GM12875 (cell line): Measurements from ENCODE around the gene KCNIP1.

Experiments used
- H3K4me3 ChIP-seq: one replicate; pipeline ENCODE4 v1.5.1; 2011; ENCODE audit warnings: low read depth, low read length, control low read depth
- TF ChIP-seq, protein P1 (sequence below): IDR thresholded peaks from 2 replicates; pipeline ENCODE4 v1.5.1; 2011; ENCODE audit warnings: low read depth, mild to moderate bottlenecking, control low read depth, inconsistent platforms, low read length, moderate library complexity, borderline replicate concordance; ENCODE audit not compliant: insufficient read depth

KCNIP1 gene

DNA sequence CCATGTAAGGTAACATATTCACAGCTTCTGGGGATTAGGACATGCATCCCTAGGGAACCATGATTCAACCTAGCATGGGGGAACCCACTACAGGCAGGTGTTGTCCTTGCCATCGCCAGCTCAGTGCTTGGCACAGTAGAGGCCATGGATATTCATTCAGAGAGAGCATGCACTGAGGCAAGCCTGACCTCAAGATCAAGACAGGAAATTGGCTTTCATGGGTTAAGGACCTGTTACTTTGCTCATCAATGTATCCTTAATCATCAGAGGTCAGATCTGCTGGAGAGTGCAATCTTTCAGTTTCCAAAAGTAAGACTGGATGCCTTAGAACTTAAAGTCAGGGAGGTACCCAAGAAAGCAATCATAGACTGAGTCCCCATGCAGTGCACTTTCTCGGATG is 84.0 kb downstream of the KCNIP1 start:
- H3K4me3 ChIP-seq, result no peak overlapping the region
- TF ChIP-seq, protein P1, sequence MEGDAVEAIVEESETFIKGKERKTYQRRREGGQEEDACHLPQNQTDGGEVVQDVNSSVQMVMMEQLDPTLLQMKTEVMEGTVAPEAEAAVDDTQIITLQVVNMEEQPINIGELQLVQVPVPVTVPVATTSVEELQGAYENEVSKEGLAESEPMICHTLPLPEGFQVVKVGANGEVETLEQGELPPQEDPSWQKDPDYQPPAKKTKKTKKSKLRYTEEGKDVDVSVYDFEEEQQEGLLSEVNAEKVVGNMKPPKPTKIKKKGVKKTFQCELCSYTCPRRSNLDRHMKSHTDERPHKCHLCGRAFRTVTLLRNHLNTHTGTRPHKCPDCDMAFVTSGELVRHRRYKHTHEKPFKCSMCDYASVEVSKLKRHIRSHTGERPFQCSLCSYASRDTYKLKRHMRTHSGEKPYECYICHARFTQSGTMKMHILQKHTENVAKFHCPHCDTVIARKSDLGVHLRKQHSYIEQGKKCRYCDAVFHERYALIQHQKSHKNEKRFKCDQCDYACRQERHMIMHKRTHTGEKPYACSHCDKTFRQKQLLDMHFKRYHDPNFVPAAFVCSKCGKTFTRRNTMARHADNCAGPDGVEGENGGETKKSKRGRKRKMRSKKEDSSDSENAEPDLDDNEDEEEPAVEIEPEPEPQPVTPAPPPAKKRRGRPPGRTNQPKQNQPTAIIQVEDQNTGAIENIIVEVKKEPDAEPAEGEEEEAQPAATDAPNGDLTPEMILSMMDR, result no peak

DNA sequence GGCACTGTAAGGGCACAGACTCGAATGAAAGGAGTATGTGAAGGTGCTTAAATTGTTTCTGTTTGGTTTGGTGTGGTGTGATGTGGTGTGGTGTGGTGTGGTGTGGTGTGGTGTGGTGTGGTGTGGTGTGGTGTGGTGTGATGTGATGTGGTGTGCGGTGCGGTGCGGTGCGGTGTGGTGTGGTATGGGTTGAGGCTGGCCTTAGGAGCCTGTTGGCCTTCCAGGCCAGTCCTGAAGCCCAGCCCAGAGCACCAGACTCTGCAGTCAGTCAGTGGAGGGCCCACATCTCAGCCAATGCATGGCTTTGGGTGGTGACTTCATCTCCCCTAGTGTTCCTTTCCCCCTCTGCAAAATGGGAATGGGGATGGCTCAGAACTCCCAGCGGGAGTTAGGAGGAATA is 85.8 kb downstream of the KCNIP1 start:
- TF ChIP-seq, protein P1, result no peak
- no peak overlapping the region for H3K4me3 ChIP-seq

DNA sequence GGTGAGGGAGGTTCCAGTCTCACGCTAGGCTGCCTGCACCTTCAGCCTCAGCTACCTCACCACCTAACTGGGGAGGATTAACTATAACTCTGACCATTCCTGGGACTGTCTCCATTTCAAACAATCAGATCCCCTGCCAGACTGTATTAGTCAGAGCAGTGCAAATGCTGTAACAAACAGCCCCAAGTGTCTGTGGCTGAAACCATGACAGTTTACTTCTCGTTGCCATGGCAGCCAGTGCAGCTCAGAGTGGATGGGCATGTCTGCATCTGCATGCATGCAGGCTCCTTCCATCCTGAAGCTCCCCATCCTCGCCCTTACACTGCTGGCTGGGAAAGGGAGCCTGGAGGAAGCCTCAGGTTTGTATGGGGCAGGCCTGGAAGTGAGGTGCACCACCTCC is 86.7 kb downstream of the KCNIP1 start:
- H3K4me3 ChIP-seq, result no peak overlapping the region
- TF ChIP-seq, protein P1, result no peak

DNA sequence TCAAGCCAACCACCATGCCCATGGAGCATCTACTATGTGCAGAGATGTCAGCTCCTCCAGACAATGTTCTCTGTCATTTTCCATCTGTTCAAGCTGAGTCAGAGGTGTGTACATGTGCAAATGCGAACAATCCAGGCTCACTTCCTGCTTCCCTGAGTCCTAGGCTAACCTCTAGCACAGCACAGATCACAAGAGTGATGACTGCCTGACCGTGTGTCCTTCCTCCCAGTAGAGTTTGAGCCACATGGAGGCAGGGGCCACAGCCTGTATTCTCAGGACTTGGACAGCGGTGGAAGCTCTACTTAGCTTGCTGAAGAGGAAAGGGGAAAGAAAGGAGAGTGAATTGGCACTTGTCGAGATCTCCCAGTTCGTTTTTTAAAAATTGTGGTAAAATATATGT is 87.2 kb downstream of the KCNIP1 start:
- TF ChIP-seq, protein P1, result no peak
- no peak overlapping the region for H3K4me3 ChIP-seq

DNA sequence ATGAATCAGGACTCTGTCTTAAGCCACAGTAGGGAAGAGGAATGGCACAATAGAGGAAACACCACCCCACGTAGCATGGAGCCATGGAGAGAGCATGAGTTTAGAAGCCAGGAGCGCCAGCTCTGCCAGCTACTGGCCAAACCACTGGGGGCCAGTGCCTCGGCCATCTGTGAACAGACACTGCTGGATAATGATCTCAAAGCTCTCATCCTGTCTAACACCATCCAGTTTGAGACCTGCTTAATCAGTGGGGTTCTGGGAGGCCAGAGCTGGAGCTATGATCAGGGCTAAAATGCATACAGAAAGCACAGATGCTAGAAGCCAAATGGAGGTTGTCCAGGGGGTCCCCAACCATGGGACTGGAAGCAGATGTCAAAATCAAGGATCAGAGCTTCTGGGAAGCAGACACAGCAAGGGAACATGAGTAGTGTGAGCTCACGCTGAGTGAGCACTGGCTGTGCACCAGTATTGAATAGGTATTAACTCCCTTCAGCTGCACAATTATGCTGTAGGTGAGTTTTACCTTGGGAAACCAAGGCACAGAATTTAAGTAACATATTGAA is 92.7 kb downstream of the KCNIP1 start:
- no peak overlapping the region for H3K4me3 ChIP-seq
- TF ChIP-seq, protein P1, result no peak

DNA sequence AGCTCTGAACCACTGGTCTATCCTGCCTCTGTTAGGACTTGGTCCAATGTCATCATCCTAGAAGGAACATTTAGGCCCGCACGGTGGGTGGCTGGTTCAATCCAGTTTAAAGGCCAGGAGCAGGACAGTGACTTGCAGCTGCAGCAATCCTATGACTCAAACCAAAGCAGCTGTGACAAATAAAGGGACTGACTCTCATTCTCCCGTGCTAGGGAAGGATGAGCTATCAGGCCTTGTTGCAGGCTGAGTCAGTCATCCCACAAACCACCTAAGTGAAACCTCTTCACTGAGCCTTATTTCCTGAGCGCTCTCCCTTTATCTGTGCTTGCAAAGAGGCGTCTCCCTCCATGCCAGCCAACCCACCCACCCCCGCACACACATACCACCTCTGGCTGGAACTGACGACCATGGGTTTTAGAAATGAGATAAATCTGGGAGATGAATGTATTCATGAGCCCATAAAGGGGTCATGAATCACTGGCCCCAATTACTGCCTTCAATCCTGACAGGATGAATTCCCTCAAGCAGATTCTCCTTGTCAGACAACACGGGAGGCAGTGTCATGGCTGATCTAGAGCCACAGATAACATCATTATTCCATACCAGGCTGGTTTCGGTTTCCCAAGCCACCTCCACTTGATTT is 93.4 kb downstream of the KCNIP1 start:
- TF ChIP-seq, protein P1, result no peak
- H3K4me3 ChIP-seq, result no peak overlapping the region

DNA sequence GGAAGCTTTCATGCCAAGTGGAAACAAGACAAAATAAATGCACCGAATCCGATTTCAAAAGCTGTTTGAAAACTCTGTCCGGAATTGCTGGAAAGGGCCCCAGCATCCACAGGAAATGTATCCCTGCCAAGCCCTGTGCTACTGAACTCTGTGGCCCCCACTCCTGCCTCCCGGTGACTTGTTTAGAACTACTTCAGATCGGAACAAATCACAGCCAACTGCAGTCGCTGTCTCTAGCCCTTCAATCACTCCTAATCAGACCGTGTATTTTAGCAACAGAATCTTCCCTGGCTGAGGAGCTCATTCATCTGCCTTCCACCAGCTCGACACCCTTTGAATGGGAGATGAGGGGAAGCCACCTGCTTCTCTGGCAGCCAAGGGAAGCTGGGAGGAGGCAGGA is 94.1 kb downstream of the KCNIP1 start:
- TF ChIP-seq, protein P1, result no peak
- H3K4me3 ChIP-seq, result no peak overlapping the region
